ENCODE results near the gene GRIK2. TPM values are rescaled to one million over a fixed set of nuclear protein-coding genes. Genes with fewer than 3 reads are reported as not detected.

The GRIK2 gene
- total RNA-seq, 4 donors from 2014 or later, result 2.0 to 4.0 (median 2.0) TPM; not detected in 1

GRCh38 chr6:101937108-101937507 is 543.6 kb downstream of the GRIK2 start:
- Histone ChIP-seq H3K9me3 (no peaks in the 10 kb centered on the region), H3K36me3 (no peaks in the 10 kb centered on the region), H3K27ac (no peak overlapping the region), H3K27me3 (no peaks in the 10 kb centered on the region), H3K4me3 (no peak overlapping the region), H3K4me1 (no peaks in the 10 kb centered on the region)
- TF ChIP-seq POLR2AphosphoS5 (IDR thresholded peaks at IDR 0.05) (no peak), CTCF (IDR thresholded peaks at IDR 0.05) (no peak), EP300 (IDR thresholded peaks at IDR 0.05; ENCODE audit: low read depth) (no peak), POLR2A (IDR thresholded peaks at IDR 0.05) (no peak)
- WGBS, 2 donors (ENCODE audit: low coverage in 1 of 2), result 88 to 100% methylated on average over 1 of the region's 1 CpG
- in situ Hi-C loops (cut with MboI; ENCODE audit: low pct_ligation_motif_present in 1 of 4, low pct_unique_long_range_greater_than_20kb in 1 of 4, low sequenced_read_pairs in 3 of 4), result no loop called here
- intact Hi-C loops (cut with DNase I; ENCODE audit: low total_unique reads), result no loop called here
- no peak for DNase-seq

DNA sequence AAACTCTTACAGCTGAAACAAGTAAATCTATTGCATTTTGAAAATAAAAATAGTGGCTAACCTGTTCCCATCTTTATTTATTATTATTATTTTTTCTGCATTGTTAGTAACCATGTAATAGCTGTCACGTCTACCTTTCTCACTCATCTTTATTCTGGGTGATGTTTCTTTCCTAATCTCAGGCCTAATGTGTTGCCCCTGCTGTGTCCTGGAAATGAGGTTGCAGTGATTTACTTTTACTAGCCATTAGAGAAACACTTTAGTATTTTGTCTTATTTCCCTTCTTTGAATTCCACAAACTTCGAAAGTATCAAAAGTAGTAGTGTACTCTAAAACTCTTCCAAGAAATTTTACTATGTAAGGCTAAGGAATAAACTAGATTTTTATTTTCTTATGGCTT is 546.9 kb downstream of the GRIK2 start:
- Histone ChIP-seq H3K36me3 (no peaks in the 10 kb centered on the region), H3K4me1 (no peaks in the 10 kb centered on the region), H3K9me3 (no peaks in the 10 kb centered on the region), H3K27me3 (no peaks in the 10 kb centered on the region), H3K27ac (no peak overlapping the region), H3K4me3 (no peak overlapping the region)
- TF ChIP-seq CTCF (IDR thresholded peaks at IDR 0.05) (no peak), POLR2A (IDR thresholded peaks at IDR 0.05) (no peak)
- intact Hi-C loops (cut with DNase I; ENCODE audit: low total_unique reads) (no loop called here), in situ Hi-C loops (cut with MboI; ENCODE audit: low pct_ligation_motif_present in 1 of 4, low pct_unique_long_range_greater_than_20kb in 1 of 4, low sequenced_read_pairs in 3 of 4) (no loop called here)
- no peak for DNase-seq
- 76 to 86% methylated on average over 2 of the region's 2 CpGs for WGBS, 2 donors (ENCODE audit: low coverage in 1 of 2)

GRCh38 chr6:101956961-101957360 is 563.5 kb downstream of the GRIK2 start:
- DNase-seq, result no peak
- no peaks in the 10 kb centered on the region for H3K9me3 ChIP-seq
- in situ Hi-C loops (cut with MboI; ENCODE audit: low pct_ligation_motif_present in 1 of 4, low pct_unique_long_range_greater_than_20kb in 1 of 4, low sequenced_read_pairs in 3 of 4), result no loop called here
- H3K36me3 ChIP-seq, result no peaks in the 10 kb centered on the region
- no peak for TF ChIP-seq CTCF (IDR thresholded peaks at IDR 0.05)
- TF ChIP-seq EP300 (IDR thresholded peaks at IDR 0.05; ENCODE audit: low read depth), result no peak
- TF ChIP-seq POLR2AphosphoS5 (IDR thresholded peaks at IDR 0.05), result no peak
- no peak for TF ChIP-seq POLR2A (IDR thresholded peaks at IDR 0.05)
- WGBS, 2 donors (ENCODE audit: low coverage in 1 of 2), result 90 to 93% methylated on average over 2 of the region's 2 CpGs
- H3K4me3 ChIP-seq, result no peak overlapping the region
- H3K27me3 ChIP-seq, result no peaks in the 10 kb centered on the region
- H3K4me1 ChIP-seq, result no peaks in the 10 kb centered on the region
- intact Hi-C loops (cut with DNase I; ENCODE audit: low total_unique reads), result no loop called here
- no peak overlapping the region for H3K27ac ChIP-seq

- Histone ChIP-seq H3K4me1 (no peaks in the 10 kb centered on the region), H3K27ac (no peak overlapping the region), H3K9me3 (no peaks in the 10 kb centered on the region), H3K27me3 (no peaks in the 10 kb centered on the region), H3K4me3 (no peak overlapping the region), H3K36me3 (no peaks in the 10 kb centered on the region)
- WGBS, 2 donors (ENCODE audit: low coverage in 1 of 2), result 71 to 88% methylated on average over 3 to 8 of the region's 8 CpGs
- intact Hi-C loops (cut with DNase I; ENCODE audit: low total_unique reads), result no loop called here
- no peak for DNase-seq
- TF ChIP-seq POLR2A (IDR thresholded peaks at IDR 0.05) (no peak), EP300 (IDR thresholded peaks at IDR 0.05; ENCODE audit: low read depth) (no peak), POLR2AphosphoS5 (IDR thresholded peaks at IDR 0.05) (no peak), CTCF (IDR thresholded peaks at IDR 0.05) (no peak)
- in situ Hi-C loops (cut with MboI; ENCODE audit: low pct_ligation_motif_present in 1 of 4, low pct_unique_long_range_greater_than_20kb in 1 of 4, low sequenced_read_pairs in 3 of 4), result no loop called here
Measured at GRCh38 chr6:101961357-101961756, 567.8 kb downstream of the GRIK2 start.
